Choroid plexus epithelial cell (primary cell): Measurements from ENCODE around the gene UGT2A3.

Source experiments
- DNase-seq: peaks from one replicate; pipeline ENCODE4 v3.0.0-alpha.2; 2010; ENCODE audit warnings: low read depth
- H3K4me3 ChIP-seq: 2 replicates; pipeline ENCODE4 v1.5.1; 2011; ENCODE audit warnings: low read depth, mild to moderate bottlenecking, control low read depth, low read length, moderate library complexity
- CTCF ChIP-seq: conservative IDR thresholded peaks from 2 replicates; pipeline ENCODE4 v1.5.1; 2011; ENCODE audit warnings: low read depth, mild to moderate bottlenecking, control low read depth, inconsistent platforms, low read length, moderate library complexity

UGT2A3 gene

GRCh38 chr4:68951078-68951805 is at the start of gene UGT2A3:
Gene UGT2A3, minus strand, starts transcription at chr4:68951804. Its CDS starts 44 bp downstream, at chr4:68951760.
- no peak within 1 kb of the TSS for H3K4me3 ChIP-seq
- no peak for TF ChIP-seq CTCF
- no peak for DNase-seq

GRCh38 chr4:68997040-68997439 is 45.4 kb upstream of the UGT2A3 start:
- no peak overlapping the region for H3K4me3 ChIP-seq
- no peak for DNase-seq
- TF ChIP-seq CTCF = no peak

GRCh38 chr4:68995292-68995691 is 43.7 kb upstream of the UGT2A3 start:
- TF ChIP-seq CTCF = no peak
- H3K4me3 ChIP-seq = no peak overlapping the region

GRCh38 chr4:68987007-68987406 is 35.4 kb upstream of the UGT2A3 start:
- no peak for DNase-seq
- H3K4me3 ChIP-seq = no peak overlapping the region
- TF ChIP-seq CTCF = no peak

More at GRCh38 chr4:68995292-68995691, 43.7 kb upstream of the UGT2A3 start:
- DNase-seq = no peak

GRCh38 chr4:68985442-68985841 is 33.8 kb upstream of the UGT2A3 start:
- no peak for TF ChIP-seq CTCF
- no peak for DNase-seq
- no peak overlapping the region for H3K4me3 ChIP-seq

GRCh38 chr4:68984947-68985346 is 33.3 kb upstream of the UGT2A3 start:
- TF ChIP-seq CTCF = no peak
- no peak for DNase-seq
- H3K4me3 ChIP-seq = no peak overlapping the region

GRCh38 chr4:68963374-68963773 is 11.8 kb upstream of the UGT2A3 start:
- H3K4me3 ChIP-seq = no peak overlapping the region
- no peak for DNase-seq
- TF ChIP-seq CTCF = no peak
